GM23248 (cell line): ENCODE data around the gene FGFBP3. TPM values are rescaled to one million over a fixed set of nuclear protein-coding genes. Genes with fewer than 3 reads are reported as not detected.
A peak's percentile ranks its signal among the peaks of the same experiment; 100 is the strongest.

Experiments used
- DNase-seq: peaks from one replicate; pipeline ENCODE4 v3.0.0-alpha.2; 2015
- H2AFZ ChIP-seq: fragments of 200-600 bp; sonication (generic); 2 replicates; pipeline ENCODE4 v1.6.1; 2016; ENCODE audit warnings: antibody characterized with exemption
- H3F3A ChIP-seq: fragments of 200-600 bp; sonication (generic); 2 replicates; pipeline ENCODE4 v1.6.1; 2016; ENCODE audit warnings: mild to moderate bottlenecking, antibody characterized with exemption, mixed run types; ENCODE audit not compliant: insufficient read depth
- H3K27ac ChIP-seq: fragments of 200-600 bp; sonication (generic); 2 replicates; pipeline ENCODE4 v1.5.1; 2016; ENCODE audit warnings: mild to moderate bottlenecking
- H3K27me3 ChIP-seq: fragments of 200-600 bp; sonication (generic); replicated peaks from 2 replicates; pipeline ENCODE4 v1.6.1; 2016; ENCODE audit warnings: mild to moderate bottlenecking; ENCODE audit not compliant: insufficient read depth
- H3K36me3 ChIP-seq: fragments of 200-600 bp; sonication (generic); 2 replicates; pipeline ENCODE4 v1.6.1; 2016; ENCODE audit warnings: low read depth, mild to moderate bottlenecking
- H3K4me1 ChIP-seq: fragments of 200-600 bp; sonication (generic); 2 replicates; pipeline ENCODE4 v1.6.1; 2016; ENCODE audit warnings: mild to moderate bottlenecking; ENCODE audit not compliant: insufficient read depth
- H3K4me2 ChIP-seq: fragments of 200-600 bp; sonication (generic); one replicate; pipeline ENCODE4 v1.6.1; 2016; ENCODE audit warnings: mild to moderate bottlenecking; ENCODE audit not compliant: unreplicated experiment
- H3K4me3 ChIP-seq: fragments of 200-600 bp; sonication (generic); 2 replicates; pipeline ENCODE4 v1.5.1; 2016; ENCODE audit warnings: mild to moderate bottlenecking
- H3K79me2 ChIP-seq: fragments of 200-600 bp; sonication (generic); 2 replicates; pipeline ENCODE4 v1.6.1; 2016; ENCODE audit warnings: mild to moderate bottlenecking; ENCODE audit not compliant: insufficient read depth
- H3K9ac ChIP-seq: fragments of 200-600 bp; sonication (generic); 2 replicates; pipeline ENCODE4 v1.6.1; 2016; ENCODE audit warnings: mild to moderate bottlenecking
- H3K9me2 ChIP-seq: fragments of 200-600 bp; sonication (generic); 2 replicates; pipeline ENCODE4 v1.6.1; 2016; ENCODE audit warnings: mixed run types, mild to moderate bottlenecking, moderate library complexity; ENCODE audit not compliant: insufficient read depth
- H3K9me3 ChIP-seq: fragments of 200-600 bp; sonication (generic); one replicate; pipeline ENCODE4 v1.6.1; 2017; ENCODE audit warnings: low read depth
- H4K20me1 ChIP-seq: fragments of 200-600 bp; sonication (generic); 2 replicates; pipeline ENCODE4 v1.6.0; 2016; ENCODE audit not compliant: insufficient read depth
- EZH2 ChIP-seq: fragments of 200-600 bp; sonication (generic); IDR thresholded peaks from 2 replicates; pipeline ENCODE4 v1.6.1; 2018; ENCODE audit warnings: antibody characterized with exemption, mild to moderate bottlenecking; ENCODE audit not compliant: insufficient read depth, poor library complexity, severe bottlenecking
- EZH2phosphoT487 ChIP-seq: fragments of 200-600 bp; sonication (generic); IDR thresholded peaks from 2 replicates; pipeline ENCODE4 v1.6.1; 2018; ENCODE audit warnings: antibody characterized with exemption, moderate library complexity, mild to moderate bottlenecking, low read depth; ENCODE audit not compliant: insufficient read depth
- WGBS, 2 experiments: methylation state at CpG; one replicate each; pipeline ENCODE4 v1.1.6; 2015 to 2017; ENCODE audit warnings: low lambda C conversion rate in 2 of 2, low coverage in 1 of 2; ENCODE audit errors: missing lambda C conversion rate in 2 of 2; 5-methylcytosine and 5-hydroxymethylcytosine counted together
- in situ Hi-C: fragments of 300-500 bp; cut with MboI; formaldehyde crosslinking; loops from 2 replicates; pipeline ENCODE4 v1.15.0; 2020
- polyA plus RNA-seq: library from polyadenylated mRNA; unstranded; fragments of >200 nt; fragmentation: Nextera tagmentation; extraction: Ambion mirVana; gene quantifications from 2 replicates; pipeline ENCODE4 v1.2.1, GENCODE V29; 2016
- total RNA-seq: library from RNA; depleted of rRNA; stranded (reverse); fragments of >200 nt; shearing (Covaris generic); gene quantifications from 2 replicates; pipeline ENCODE4 v1.2.3, GENCODE V29; 2014

The FGFBP3 gene
- total and polyA plus RNA-seq, 2 experiments from 2014 or later: 0.32 to 0.61 TPM

GRCh38 chr10:91924212-91925021 is 15.1 kb upstream of the FGFBP3 start:
- no peaks in the 10 kb centered on the region for H3K9me2 ChIP-seq
- H3K4me1 ChIP-seq: peaks cover 8% of the 10 kb centered on the region
- DNase-seq: peak; percentile 59
- TF ChIP-seq EZH2phosphoT487 (no peak), EZH2 (no peak)
- in situ Hi-C loops: loop anchor here (25.0 kb wide), 1 partner anchor 1037 kb away; no protein-coding TSS in a partner anchor
- peaks cover 18% of the 10 kb centered on the region; the same call in 1 of the 2 replicates for H4K20me1 ChIP-seq
- no peaks in the 10 kb centered on the region for H3K27me3 ChIP-seq
- peak overlapping the region; percentile 91 for H3K4me2 ChIP-seq
- no peaks in the 10 kb centered on the region for H3K9me3 ChIP-seq
- peak overlapping the region; percentile 94 for H3K9ac ChIP-seq
- peaks cover 19% of the 10 kb centered on the region; the same call in 1 of the 2 replicates for H3F3A ChIP-seq
- WGBS, 2 experiments: 1 to 2% methylated on average over 21 of the region's 21 CpGs
- peaks cover 58% of the 10 kb centered on the region for H3K79me2 ChIP-seq
- H2AFZ ChIP-seq: peak overlapping the region; percentile 88
- H3K4me3 ChIP-seq: peak overlapping the region; percentile 85
- H3K27ac ChIP-seq: peak overlapping the region; percentile 89
- no peaks in the 10 kb centered on the region for H3K36me3 ChIP-seq

- 2% methylated on average over 30 to 64 of the region's 65 CpGs for WGBS, 2 experiments
- peak; percentile 98 for DNase-seq
- no peaks in the 10 kb centered on the region for H3K9me3 ChIP-seq
- peak within 1 kb of the TSS; percentile 89 for H3K27ac ChIP-seq
- in situ Hi-C loops: loop anchor here (25.0 kb wide), 1 partner anchor 1036 kb away; no protein-coding TSS in a partner anchor
- peaks cover 19% of the 10 kb centered on the region; the same call in 1 of the 2 replicates for H3F3A ChIP-seq
- H3K4me1 ChIP-seq: peaks cover 8% of the 10 kb centered on the region
- peak within 1 kb of the TSS; percentile 94 for H3K9ac ChIP-seq
- peaks cover 18% of the 10 kb centered on the region; the same call in 1 of the 2 replicates for H4K20me1 ChIP-seq
- H3K36me3 ChIP-seq: no peaks in the 10 kb centered on the region
- H2AFZ ChIP-seq: peak within 1 kb of the TSS; percentile 88
- TF ChIP-seq EZH2: no peak
- TF ChIP-seq EZH2phosphoT487: no peak
- no peaks in the 10 kb centered on the region for H3K27me3 ChIP-seq
- H3K9me2 ChIP-seq: no peaks in the 10 kb centered on the region
- H3K4me3 ChIP-seq: peak within 1 kb of the TSS; percentile 85
- peaks cover 50% of the 10 kb centered on the region for H3K79me2 ChIP-seq
- peak within 1 kb of the TSS; percentile 91 for H3K4me2 ChIP-seq
Measured at GRCh38 chr10:91923371-91924211, 14.3 kb upstream of the FGFBP3 start, which contains the start of gene BTAF1. TSS of gene BTAF1 (plus strand) at chr10:91923770. CDS start at chr10:91924077, 307 bp downstream.

DNA sequence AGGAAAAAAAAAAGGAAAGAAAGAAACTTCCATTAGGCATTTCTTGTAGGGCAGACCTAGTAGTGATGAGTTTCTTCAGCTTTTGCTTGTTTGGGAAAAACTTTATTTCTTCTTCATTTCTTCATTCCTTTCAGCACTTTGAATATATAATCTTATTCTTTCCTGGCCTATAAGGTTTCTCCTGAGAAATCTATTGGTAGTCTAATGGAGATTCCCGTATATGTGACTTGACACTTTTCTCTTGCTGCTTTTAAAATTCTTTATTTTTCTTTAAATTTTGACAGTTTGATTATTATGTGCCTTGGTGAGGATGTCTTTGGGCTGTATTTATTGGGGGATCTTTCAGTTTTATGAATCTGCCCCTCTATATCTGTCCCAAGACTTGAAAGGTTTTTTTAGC is 10.4 kb upstream of the FGFBP3 start:
- in situ Hi-C loops: loop anchor here (25.0 kb wide), 1 partner anchor 1032 kb away; no protein-coding TSS in a partner anchor
- Histone ChIP-seq H4K20me1 (no peaks in the 10 kb centered on the region), H2AFZ (no peak overlapping the region), H3F3A (peaks cover 14% of the 10 kb centered on the region; the same call in 1 of the 2 replicates), H3K4me1 (peaks cover 4% of the 10 kb centered on the region; the same call in 1 of the 2 replicates), H3K9ac (no peak overlapping the region), H3K27me3 (no peaks in the 10 kb centered on the region; the same call in 1 of the 2 replicates), H3K4me3 (no peak overlapping the region), H3K79me2 (peaks cover 10% of the 10 kb centered on the region), H3K36me3 (no peaks in the 10 kb centered on the region), H3K9me2 (no peaks in the 10 kb centered on the region), H3K9me3 (no peaks in the 10 kb centered on the region), H3K27ac (no peak overlapping the region), H3K4me2 (no peak overlapping the region)
- no peak for DNase-seq
- WGBS, 2 experiments: 74 to 89% methylated on average over 1 of the region's 1 CpG
- TF ChIP-seq EZH2phosphoT487 (no peak), EZH2 (no peak)

DNA sequence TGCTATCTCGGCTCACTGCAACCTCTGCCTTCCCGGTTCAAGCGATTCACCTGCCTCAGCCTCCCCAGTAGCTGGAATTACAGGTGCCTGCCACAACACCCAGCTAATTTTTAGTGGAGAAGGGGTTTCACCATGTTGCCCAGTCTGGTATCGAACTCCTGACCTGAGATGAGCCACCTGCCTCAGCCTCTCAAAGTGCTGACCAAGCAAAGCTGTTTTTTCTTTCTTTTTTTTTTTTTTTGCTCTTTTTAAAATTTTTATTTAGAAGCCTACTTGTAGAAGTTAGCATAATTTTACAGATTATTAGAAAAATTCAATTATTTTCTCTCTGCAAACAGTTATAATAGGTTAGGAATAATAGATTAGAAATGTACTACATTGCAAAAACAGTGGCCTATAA is 1.2 kb upstream of the FGFBP3 start:
- H3K36me3 ChIP-seq: no peaks in the 10 kb centered on the region
- in situ Hi-C loops: loop anchor here (25.0 kb wide), 1 partner anchor 1023 kb away; no protein-coding TSS in a partner anchor
- no peaks in the 10 kb centered on the region for H3K79me2 ChIP-seq
- no peaks in the 10 kb centered on the region for H3K27me3 ChIP-seq
- no peaks in the 10 kb centered on the region for H4K20me1 ChIP-seq
- no peaks in the 10 kb centered on the region for H3K9me3 ChIP-seq
- H3K27ac ChIP-seq: no peak overlapping the region
- H3K4me2 ChIP-seq: no peak overlapping the region
- no peak overlapping the region for H3K9ac ChIP-seq
- no peak overlapping the region for H2AFZ ChIP-seq
- H3K4me1 ChIP-seq: peaks cover 5% of the 10 kb centered on the region; the same call in 1 of the 2 replicates
- no peak overlapping the region for H3K4me3 ChIP-seq
- TF ChIP-seq EZH2: no peak
- no peak for TF ChIP-seq EZH2phosphoT487
- no peak for DNase-seq
- 97 to 98% methylated on average over 4 of the region's 4 CpGs for WGBS, 2 experiments
- peaks cover 3% of the 10 kb centered on the region; the same call in 1 of the 2 replicates for H3F3A ChIP-seq
- no peaks in the 10 kb centered on the region for H3K9me2 ChIP-seq
